ENCODE measurements around the gene KDM3A.

Gene KDM3A

GRCh38 chr2:86476918-86477317 is 35.7 kb downstream of the KDM3A start (continued):
- TF ChIP-seq ZNF280C (tag by site-specific recombination; IDR thresholded peaks at IDR 0.05): no peak
- no peak for TF ChIP-seq HOXC10 (CRISPR knock-in tag; IDR thresholded peaks at IDR 0.05)
- no peak for TF ChIP-seq KLF7 (tag by site-specific recombination; IDR thresholded peaks at IDR 0.05; ENCODE audit: borderline replicate concordance)
- TF ChIP-seq ELK4 (IDR thresholded peaks at IDR 0.05; ENCODE audit: borderline replicate concordance, low read depth, low read length): no peak
- TF ChIP-seq ZNF76 (tag by site-specific recombination; IDR thresholded peaks at IDR 0.05; ENCODE audit: borderline replicate concordance, low read depth): no peak
- TF ChIP-seq KLF16 (tag by site-specific recombination; IDR thresholded peaks at IDR 0.05): no peak

- Histone ChIP-seq H3K36me3 (ENCODE audit: control insufficient read depth in 2 of 2, insufficient read depth in 1 of 2, low read length in 2 of 2) (peaks cover 63 to 97% of the 10 kb centered on the region in 2 experiments), H3K27ac (ENCODE audit: extremely low read depth, low read depth, low read length) (no peak overlapping the region), H3K9me3 (ENCODE audit: control insufficient read depth, insufficient read depth, low read depth, low read length) (no peaks in the 10 kb centered on the region), H3K4me3 (ENCODE audit: low read depth, low read length) (no peak overlapping the region), H3K4me1 (ENCODE audit: control insufficient read depth, insufficient read depth, low read length) (no peaks in the 10 kb centered on the region)
- POLR2A ChIA-PET: no interaction called here
- TF ChIP-seq ZNF311 (tag by site-specific recombination; IDR thresholded peaks at IDR 0.05; ENCODE audit: borderline replicate concordance) (no peak), ZSCAN18 (tag by site-specific recombination; IDR thresholded peaks at IDR 0.05) (no peak), ZNF580 (tag by site-specific recombination; IDR thresholded peaks at IDR 0.05) (no peak), KLF17 (tag by site-specific recombination; IDR thresholded peaks at IDR 0.05) (no peak), ZNF354C (tag by site-specific recombination; IDR thresholded peaks at IDR 0.05; ENCODE audit: borderline replicate concordance, low read depth) (no peak), ZBTB49 (tag by site-specific recombination; IDR thresholded peaks at IDR 0.05; ENCODE audit: low read depth) (no peak), ZNF670 (tag by site-specific recombination; IDR thresholded peaks at IDR 0.05; ENCODE audit: low read depth) (no peak), ZNF600 (tag by site-specific recombination; IDR thresholded peaks at IDR 0.05) (no peak), ZNF174 (tag by site-specific recombination; IDR thresholded peaks at IDR 0.05) (no peak), ZNF610 (tag by site-specific recombination; IDR thresholded peaks at IDR 0.05; ENCODE audit: borderline replicate concordance) (no peak), ZNF324 (tag by site-specific recombination; IDR thresholded peaks at IDR 0.05) (no peak), KLF10 (tag by site-specific recombination; IDR thresholded peaks at IDR 0.05) (no peak), ZNF404 (tag by site-specific recombination; IDR thresholded peaks at IDR 0.05) (no peak), ZBTB10 (tag by site-specific recombination; IDR thresholded peaks at IDR 0.05) (no peak), ZNF394 (tag by site-specific recombination; IDR thresholded peaks at IDR 0.05; ENCODE audit: borderline replicate concordance) (no peak), ZBTB21 (tag by site-specific recombination; IDR thresholded peaks at IDR 0.05) (no peak), ZNF155 (tag by site-specific recombination; IDR thresholded peaks at IDR 0.05) (no peak), ZSCAN5A (tag by site-specific recombination; IDR thresholded peaks at IDR 0.05) (no peak), ZNF521 (tag by site-specific recombination; IDR thresholded peaks at IDR 0.05) (no peak)
- CTCF ChIA-PET: no interaction called here
Observed at GRCh38 chr2:86477349-86477748, 36.2 kb downstream of the KDM3A start.

All from HEK293 (cell line).